HEK293T (cell line): ENCODE measurements around the gene SLX4IP.
A peak's percentile ranks its signal among the peaks of the same experiment; 100 is the strongest.

Experiments used
- CTCF ChIA-PET: fragments of 350-600 bp; formaldehyde crosslinking; extraction: SDS; loops from one replicate; lab custom pipeline; 2021; ENCODE audit warnings: antibody characterized with exemption, inconsistent platforms; lab: Yijun Ruan, JAX
- POLR2A ChIA-PET: fragments of 350-600 bp; formaldehyde crosslinking; extraction: SDS; loops from one replicate; lab custom pipeline; 2020; ENCODE audit warnings: antibody characterized with exemption, inconsistent platforms; lab: Yijun Ruan, JAX
- DNase-seq: peaks from one replicate; pipeline ENCODE4 v3.0.0; 2012; ENCODE audit warnings: mixed read lengths; ENCODE audit errors: extremely low spot score
- ARNT ChIP-seq: fragments of 450-650 bp; IDR thresholded peaks from 2 replicates; pipeline ENCODE4 v1.6.1; 2017; ENCODE audit warnings: mild to moderate bottlenecking
- BHLHE40 ChIP-seq: fragments of 450-650 bp; IDR thresholded peaks from 2 replicates; pipeline ENCODE4 v1.6.1; 2016; ENCODE audit warnings: mild to moderate bottlenecking, moderate library complexity, borderline replicate concordance
- CTBP1 ChIP-seq: fragments of 450-650 bp; IDR thresholded peaks from 2 replicates; pipeline ENCODE4 v1.6.1; 2016; ENCODE audit warnings: borderline replicate concordance
- ELF4 ChIP-seq: fragments of 450-650 bp; IDR thresholded peaks from 2 replicates; pipeline ENCODE4 v1.6.1; 2017; ENCODE audit warnings: antibody characterized with exemption
- FOXA1 ChIP-seq: fragments of 450-650 bp; IDR thresholded peaks from 2 replicates; pipeline ENCODE4 v1.6.1; 2016; ENCODE audit warnings: mild to moderate bottlenecking
- FOXK2 ChIP-seq: fragments of 450-650 bp; IDR thresholded peaks from 2 replicates; pipeline ENCODE4 v1.6.1; 2016; ENCODE audit warnings: mild to moderate bottlenecking
- FOXM1 ChIP-seq: fragments of 450-650 bp; IDR thresholded peaks from 2 replicates; pipeline ENCODE4 v1.6.1; 2017; ENCODE audit warnings: mild to moderate bottlenecking, borderline replicate concordance
- HDGF ChIP-seq: fragments of 450-650 bp; IDR thresholded peaks from 2 replicates; pipeline ENCODE4 v1.6.1; 2017; ENCODE audit warnings: antibody characterized with exemption, borderline replicate concordance
- L3MBTL2 ChIP-seq: fragments of 450-650 bp; conservative IDR thresholded peaks from 2 replicates; pipeline ENCODE4 v1.6.1; 2016; ENCODE audit warnings: mild to moderate bottlenecking
- LEF1 ChIP-seq: fragments of 450-650 bp; IDR thresholded peaks from 2 replicates; pipeline ENCODE4 v1.6.1; 2017; ENCODE audit warnings: mild to moderate bottlenecking, borderline replicate concordance
- NFRKB ChIP-seq: fragments of 450-650 bp; IDR thresholded peaks from 2 replicates; pipeline ENCODE4 v1.6.1; 2016; ENCODE audit warnings: mild to moderate bottlenecking, moderate library complexity
- PKNOX1 ChIP-seq: fragments of 450-650 bp; IDR thresholded peaks from 2 replicates; pipeline ENCODE4 v1.6.1; 2016
- SP1 ChIP-seq: fragments of 450-650 bp; IDR thresholded peaks from 2 replicates; pipeline ENCODE4 v1.6.1; 2017
- SUZ12 ChIP-seq: fragments of 450-650 bp; IDR thresholded peaks from 2 replicates; pipeline ENCODE4 v1.6.1; 2016; ENCODE audit warnings: mild to moderate bottlenecking
- TARDBP ChIP-seq: fragments of 450-650 bp; IDR thresholded peaks from 2 replicates; pipeline ENCODE4 v1.6.1; 2016
- ZNF384 ChIP-seq: fragments of 450-650 bp; IDR thresholded peaks from 2 replicates; pipeline ENCODE4 v1.6.1; 2016

SLX4IP gene

GRCh38 chr20:10618611-10619245 lies 183.6 kb downstream of the SLX4IP start:
- POLR2A ChIA-PET = no interaction called here
- CTCF ChIA-PET = no interaction called here

GRCh38 chr20:10619427-10619826 lies 184.3 kb downstream of the SLX4IP start:
- TF ChIP-seq PKNOX1 (0 out of 2 replicates have a peak, but pooled peaks have one; percentile 2), FOXA1 (no peak)
- ChIA-PET POLR2A (no interaction called here), CTCF (interaction anchor here (0.6 kb wide), 1 partner anchor 1181 kb away, joined by 3 read pairs; no protein-coding TSS in a partner anchor)
- no peak for DNase-seq

More at GRCh38 chr20:10618611-10619245, 183.6 kb downstream of the SLX4IP start:
- TF ChIP-seq LEF1 (no peak), SUZ12 (no peak)
- no peak for DNase-seq

- DNase-seq = no peak
- CTCF ChIA-PET = no interaction called here
- no peak for TF ChIP-seq NFRKB
- TF ChIP-seq CTBP1 = no peak
- no peak for TF ChIP-seq SP1
- TF ChIP-seq BHLHE40 = no peak
- no peak for TF ChIP-seq TARDBP
- no peak for TF ChIP-seq ZNF384
- no peak for TF ChIP-seq LEF1
- POLR2A ChIA-PET = no interaction called here
These were observed 186.0 kb downstream of the SLX4IP start for GRCh38 chr20:10621149-10621548.

- POLR2A ChIA-PET = no interaction called here
- TF ChIP-seq HDGF (no peak), FOXK2 (no peak), ARNT (no peak), LEF1 (no peak), NFRKB (no peak), SP1 (no peak), L3MBTL2 (no peak), ZNF384 (no peak), BHLHE40 (no peak), FOXM1 (no peak), PKNOX1 (no peak), SUZ12 (no peak)
- no peak for DNase-seq
- CTCF ChIA-PET = no interaction called here
These were observed 187.7 kb downstream of the SLX4IP start for GRCh38 chr20:10622657-10623418.

- DNase-seq = no peak
- POLR2A ChIA-PET = no interaction called here
- CTCF ChIA-PET = no interaction called here
- TF ChIP-seq ZNF384 (no peak), CTBP1 (no peak), SP1 (no peak), L3MBTL2 (no peak), BHLHE40 (no peak), TARDBP (no peak), FOXA1 (no peak), SUZ12 (no peak), PKNOX1 (no peak), FOXK2 (no peak), FOXM1 (no peak)
These were observed 190.5 kb downstream of the SLX4IP start for GRCh38 chr20:10625641-10626040.

GRCh38 chr20:10626896-10627295 lies 191.8 kb downstream of the SLX4IP start:
- TF ChIP-seq FOXA1 (no peak), SP1 (no peak), BHLHE40 (no peak), FOXM1 (no peak), ELF4 (no peak), CTBP1 (no peak), ZNF384 (no peak), LEF1 (no peak), NFRKB (no peak), SUZ12 (no peak)
- no peak for DNase-seq
- CTCF ChIA-PET = interaction anchor here (0.8 kb wide), 1 partner anchor 14 kb away, joined by 3 read pairs; no protein-coding TSS in a partner anchor
- POLR2A ChIA-PET = no interaction called here
